GM04504 (cell line): ENCODE measurements around the gene KCNH4.
"Not testable (repeated sequence)": the region's sequence is repeated elsewhere in the genome, so short reads cannot be mapped to it uniquely, and the experiment has no call there.

Source experiments
- DNase-seq: peaks from one replicate; pipeline ENCODE4 v3.0.0-alpha.2; 2012; ENCODE audit warnings: low read depth

Gene KCNH4

DNA sequence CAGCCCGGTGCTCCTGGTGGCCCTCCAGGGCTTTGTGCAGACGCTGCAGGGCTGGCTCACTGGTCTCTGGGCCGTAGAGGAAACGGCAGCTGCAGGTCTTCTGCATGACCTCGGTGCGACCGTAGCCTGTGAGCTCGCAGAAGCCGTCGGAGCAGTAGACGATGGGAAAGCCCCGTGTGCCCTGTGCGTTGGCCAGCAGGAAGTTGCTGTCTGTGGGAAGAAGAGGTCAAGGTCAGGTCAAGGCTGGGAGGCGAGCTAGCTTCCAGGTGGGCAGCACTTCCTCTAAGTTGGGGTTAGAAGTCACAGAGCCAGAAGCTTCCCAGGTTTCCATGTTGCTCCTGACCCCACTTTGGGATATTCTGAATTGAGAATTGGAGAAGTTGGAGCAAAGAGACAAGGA, 2.1 kb downstream of the KCNH4 start:
- no peak for DNase-seq

DNA sequence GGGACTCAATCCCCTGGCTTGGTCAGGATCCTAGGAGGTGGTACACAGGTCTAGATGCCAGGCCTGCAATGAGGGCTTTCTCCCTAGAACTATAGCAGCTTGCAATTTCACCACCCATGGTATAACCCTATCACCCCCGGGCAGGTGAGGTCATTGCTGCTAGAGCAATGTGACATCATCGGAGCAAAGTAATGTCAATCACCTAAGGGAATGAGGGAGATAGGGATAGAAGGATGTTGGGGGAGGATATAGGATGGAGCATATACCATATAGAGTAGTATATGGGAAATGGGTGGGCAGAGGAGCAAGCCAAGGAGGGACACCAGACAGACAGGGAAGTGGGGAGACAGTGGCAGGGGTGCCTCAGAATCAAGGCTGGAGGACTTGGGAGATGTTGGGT, 3.3 kb downstream of the KCNH4 start:
- DNase-seq: no peak

DNA sequence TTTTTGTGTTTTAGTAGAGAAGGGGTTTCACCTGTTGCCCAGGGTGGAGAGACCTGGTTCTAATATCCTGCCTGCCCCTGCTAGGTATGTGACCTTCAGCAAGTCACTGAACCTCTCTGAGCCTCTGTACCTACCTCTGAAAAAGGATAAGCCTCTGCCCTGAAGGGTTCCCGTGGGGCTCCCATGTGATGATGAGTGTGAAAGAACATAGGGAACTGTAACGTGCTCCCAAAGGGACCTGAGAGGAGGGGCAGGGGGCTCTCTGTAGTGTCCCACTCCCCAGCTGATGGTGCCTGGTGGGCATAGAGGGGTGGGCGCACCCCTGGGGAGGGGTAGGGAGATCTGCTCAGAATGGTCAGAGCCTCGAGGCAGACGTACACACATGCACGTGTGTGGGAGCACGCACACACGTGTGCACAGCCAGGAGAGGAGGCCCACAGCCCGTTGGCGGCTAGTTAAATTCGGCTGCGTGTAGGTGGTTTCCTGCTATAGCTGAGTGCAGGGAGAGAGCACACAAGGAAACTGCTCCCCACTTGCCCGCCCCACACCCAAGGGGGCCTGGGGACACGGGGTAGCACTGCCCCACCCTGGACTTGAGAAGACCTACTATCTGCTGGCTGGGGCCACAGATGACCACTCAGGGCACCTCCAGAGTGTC, 6.7 kb downstream of the KCNH4 start:
- DNase-seq: no peak

DNA sequence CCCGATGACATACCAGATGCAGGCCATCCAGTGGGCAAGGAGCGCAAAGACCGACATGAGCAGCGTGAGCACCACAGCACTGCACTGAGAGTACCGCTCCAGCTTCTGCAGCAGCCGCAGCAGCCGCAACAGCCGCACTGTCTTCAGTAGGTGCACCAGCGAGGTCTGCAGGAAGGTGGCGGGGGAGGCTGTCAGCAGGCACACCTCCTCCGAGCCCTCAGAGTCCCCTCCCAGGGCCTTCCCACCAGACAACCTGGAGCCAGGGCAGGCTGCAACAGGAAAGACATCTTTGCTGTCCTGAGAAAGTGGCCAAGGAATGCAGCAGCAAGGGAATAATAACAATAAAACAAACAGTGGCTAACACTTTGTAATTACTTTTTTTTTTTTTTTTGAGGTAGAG, 9.1 kb downstream of the KCNH4 start:
- DNase-seq: no peak

DNA sequence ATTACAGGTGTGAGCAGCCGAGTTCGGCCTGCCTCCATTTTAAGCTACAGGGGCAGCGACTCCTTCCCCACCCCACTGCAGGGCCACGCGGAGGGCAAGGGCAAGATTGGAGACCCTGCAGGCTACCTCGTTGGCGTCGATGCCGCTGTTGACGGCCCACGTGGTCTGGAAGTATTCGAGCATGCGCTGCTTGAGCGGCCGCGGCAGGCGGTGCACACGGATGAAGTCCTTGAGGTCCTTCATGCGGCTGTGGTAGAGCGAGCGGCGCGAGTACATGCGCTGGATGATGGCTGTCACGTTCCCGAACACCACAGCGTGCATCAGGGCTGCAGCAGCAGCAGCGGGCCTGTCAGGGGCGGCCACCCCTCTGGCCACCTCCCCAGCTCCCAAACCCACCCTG, 11.6 kb downstream of the KCNH4 start:
- no peak for DNase-seq

DNA sequence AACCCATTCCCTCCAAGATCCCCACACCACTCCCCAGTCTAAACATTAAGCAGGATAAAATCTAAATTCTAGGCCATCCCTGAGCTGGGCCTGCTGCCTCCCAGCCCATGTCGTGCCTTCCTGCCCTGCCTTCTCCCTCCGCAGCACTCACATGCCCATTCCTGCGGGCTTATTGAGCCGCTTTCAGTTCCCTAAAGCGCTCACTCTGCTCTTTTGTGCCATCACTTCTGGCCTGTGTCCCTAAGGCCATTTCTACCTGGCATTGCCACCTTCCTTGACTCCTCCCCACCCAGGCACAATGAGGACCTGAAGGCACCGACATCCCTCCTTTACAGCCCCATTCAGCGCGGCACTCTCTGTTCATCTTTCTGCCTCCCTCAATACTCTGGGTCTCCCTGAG, 13.1 kb downstream of the KCNH4 start:
- DNase-seq: no peak

DNA sequence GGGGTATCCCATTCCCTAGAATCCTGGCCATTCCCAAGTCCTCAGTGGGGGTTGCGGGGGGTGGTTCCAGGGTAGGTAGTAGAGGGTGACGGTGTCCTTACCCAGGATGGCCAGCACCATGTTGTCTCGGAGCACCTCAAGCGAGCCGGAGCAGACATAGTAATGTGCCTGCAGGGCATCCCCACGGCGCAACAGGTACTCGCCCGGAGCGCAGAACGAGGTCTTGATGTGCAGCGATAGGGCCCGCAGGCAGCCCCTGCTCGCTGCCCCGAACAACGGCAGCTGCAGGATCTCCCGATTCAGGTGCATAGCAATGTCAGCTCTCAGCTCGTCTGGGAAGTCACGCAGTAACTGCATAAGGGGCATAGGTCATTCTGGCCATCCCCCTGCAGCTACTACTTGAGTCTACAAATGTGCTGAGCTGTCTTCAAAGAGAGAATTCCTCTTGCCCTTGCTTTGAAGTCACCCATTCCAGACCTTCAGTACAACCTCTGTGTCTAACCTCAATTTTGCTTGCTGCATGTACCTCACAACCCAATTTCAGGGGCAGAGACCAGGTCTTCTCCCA, 14.7 kb downstream of the KCNH4 start:
- DNase-seq: no peak

DNA sequence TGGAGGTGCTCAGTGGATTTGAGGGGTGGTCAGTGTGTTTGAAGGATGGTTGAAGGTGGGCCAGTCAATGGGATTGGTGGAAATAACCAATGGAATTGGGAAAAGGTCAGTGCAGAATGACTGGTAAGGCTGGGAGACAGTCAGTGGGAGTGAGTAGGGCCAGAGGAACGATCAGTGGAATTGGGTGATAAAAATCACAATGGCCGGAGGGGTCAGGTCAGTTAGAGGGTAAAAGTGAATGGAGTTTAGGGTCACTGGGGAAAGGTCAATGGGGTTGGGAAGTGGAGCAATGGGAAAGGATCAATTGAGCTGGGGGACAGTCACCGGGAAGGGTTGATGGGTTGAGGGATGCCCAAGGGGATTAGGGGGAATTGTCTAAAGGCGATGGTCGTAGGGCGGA, 15.2 kb downstream of the KCNH4 start:
- no peak for DNase-seq

DNA sequence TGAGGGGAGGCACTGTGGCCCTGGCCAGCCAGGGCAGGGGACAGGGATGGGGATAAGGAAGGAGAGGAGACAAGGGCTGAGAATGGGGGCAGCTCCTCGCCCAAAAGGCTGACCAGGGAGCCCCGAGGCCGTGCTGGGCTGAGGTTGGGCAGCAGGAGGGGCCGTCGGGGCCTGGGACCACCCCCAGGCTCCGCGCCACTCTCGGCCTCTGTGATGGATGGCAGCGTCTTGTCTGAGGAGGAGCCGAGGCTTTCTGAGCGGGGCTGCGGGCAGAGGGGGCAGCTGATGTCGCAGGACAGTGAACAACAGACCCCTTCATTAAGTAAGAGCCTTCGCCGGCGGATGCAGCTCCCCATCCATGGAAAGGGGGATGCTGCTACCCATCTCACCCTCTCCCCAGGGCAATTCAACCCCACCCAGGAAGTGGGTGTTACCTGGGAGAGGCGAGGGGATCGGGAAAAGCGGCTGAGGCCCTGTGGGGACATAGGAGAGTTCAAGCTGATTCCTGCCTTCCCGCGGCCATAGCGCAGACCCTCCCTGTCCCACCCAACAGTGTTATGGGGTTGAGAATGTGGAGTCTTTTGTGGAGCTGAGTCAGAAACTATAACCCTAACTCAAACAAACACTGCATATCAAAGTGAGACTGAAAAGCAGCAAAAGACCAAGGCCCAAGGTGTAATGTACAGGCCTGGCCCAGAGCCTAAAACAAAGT, 17.1 kb downstream of the KCNH4 start:
- no peak for DNase-seq

DNA sequence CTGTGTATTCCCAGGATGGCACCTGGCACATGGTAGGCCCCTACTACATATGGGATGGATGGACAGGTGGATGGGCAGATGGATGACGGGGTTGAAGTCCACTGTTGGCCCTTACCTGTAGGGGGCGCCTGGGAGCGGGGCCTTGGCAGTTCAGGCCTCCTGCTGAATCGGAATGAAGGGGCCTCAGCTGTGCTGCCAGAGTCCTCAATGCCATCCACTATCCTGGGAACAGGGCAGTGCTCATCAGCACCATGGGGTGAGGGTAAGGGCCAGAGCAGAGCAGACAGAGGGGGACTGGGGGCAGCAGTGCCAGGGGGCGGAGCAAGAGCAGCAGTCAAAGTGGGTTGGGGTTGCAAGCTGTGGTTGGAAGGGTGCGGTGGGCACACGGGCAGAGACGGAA, 17.8 kb downstream of the KCNH4 start:
- no peak for DNase-seq

DNA sequence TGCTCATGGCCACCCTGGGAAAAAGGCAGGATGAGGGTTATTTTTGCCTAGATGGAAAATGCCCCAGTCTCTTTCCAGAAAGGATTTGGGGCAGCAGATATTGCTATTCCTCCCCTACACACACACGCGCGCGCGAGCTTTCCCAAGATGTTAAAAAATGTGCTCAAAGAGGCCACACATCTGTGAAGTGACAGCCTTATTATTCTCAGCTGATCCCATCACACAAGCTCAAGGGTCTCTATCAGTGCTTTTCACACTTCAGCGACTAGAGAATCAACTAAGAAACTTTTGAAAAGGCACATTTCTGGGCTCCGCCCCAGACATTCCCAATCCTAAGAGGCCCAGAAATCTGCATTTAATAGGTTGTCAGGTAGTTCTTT, 20.4 kb downstream of the KCNH4 start:
- DNase-seq: no peak

DNA sequence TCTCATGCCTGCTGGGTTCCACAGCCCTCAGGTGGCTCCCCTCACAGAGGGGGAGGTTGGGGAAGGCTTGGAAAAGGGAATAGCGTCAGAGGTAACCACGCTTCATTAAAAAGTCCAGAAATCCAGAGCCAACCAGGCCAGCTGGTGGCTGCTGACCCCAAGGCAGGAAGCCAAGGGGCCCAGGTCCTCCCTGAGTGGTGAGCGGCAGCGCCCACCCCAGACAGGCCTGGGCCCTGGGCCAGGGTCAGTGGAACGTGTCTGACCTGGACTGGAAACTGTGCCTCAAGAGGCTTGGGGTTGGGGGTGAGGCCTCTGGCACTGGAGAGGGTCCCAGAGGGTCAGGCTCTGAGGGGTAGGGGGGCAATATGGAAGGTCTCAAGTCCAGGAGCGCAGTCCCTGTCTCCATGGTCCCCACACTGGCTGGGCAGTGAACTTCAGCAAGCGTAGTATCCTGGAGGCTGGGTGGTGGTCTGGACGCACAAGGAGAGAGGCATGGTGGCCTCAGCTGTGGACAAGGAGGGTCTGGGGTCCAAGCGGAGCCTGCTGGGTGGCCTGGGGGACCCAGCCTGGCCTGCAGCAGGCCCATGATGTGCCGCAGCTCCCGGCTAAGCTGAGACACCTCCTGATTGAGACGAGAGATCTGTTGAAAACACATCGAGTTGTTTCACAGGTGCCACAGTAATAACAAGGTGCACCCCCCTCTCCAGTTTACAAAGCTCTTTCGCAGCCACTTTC, 21.0 kb downstream of the KCNH4 start:
- no peak for DNase-seq

DNA sequence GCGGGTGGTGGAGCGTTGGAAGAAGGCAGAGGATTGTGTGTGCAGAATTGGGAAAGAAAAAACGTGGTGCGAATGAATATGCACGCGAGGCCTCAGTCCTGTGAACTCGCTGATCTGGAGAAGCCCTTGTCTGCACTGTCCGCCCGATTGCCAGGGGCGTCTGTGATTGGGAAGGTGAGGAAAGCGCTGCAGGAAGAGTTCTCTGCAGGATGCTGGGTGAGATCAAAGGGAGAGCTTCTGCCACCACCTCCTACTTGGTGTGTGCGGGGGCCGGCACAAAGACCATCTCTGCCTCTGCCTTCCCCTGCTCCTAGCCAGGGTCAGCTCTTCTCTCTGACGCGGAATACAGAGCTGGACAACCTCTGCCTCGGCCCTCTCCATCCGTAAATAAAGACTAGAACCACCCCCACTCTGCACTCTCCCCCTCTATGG, 25.3 kb downstream of the KCNH4 start:
- DNase-seq: no peak

DNA sequence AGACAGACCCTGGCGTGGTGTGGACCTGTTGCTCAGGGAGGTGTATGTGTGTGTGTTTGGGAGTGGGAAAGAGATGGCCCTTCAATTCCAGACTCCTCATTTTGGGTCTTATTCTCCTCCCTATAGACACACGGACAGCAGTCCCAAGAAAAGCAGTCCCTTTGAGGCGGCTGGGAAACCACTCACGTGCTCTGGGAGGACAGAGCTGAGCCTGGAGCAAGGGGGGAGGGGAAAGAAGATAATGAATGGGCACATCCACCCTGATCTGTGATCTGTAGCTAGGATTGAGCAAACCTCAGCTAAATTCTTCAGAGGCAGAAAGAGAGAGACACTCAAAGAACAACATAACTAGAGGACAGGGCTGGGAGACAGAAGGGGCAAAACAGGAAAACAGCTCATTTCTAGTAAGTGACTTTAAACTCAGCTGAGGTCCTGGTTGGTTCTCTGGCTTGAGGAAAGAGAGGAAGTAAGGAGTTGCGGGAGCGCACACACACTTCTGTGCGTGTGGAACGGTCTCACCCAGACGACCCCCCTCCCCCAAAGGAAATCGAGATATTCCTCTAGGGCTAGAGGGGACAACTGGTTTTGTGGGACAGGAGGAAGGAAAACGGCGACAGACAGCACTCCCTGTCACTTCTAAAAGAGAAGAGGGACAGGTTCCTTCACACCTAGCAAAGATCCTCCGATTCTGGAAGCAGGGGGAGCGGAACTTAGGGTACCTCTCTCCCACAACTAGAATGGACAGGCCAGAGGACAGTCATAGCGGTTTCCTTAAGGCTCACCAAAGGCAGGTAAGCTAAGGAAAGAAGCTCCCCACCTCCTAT, 26.8 kb downstream of the KCNH4 start:
- no peak for DNase-seq

DNA sequence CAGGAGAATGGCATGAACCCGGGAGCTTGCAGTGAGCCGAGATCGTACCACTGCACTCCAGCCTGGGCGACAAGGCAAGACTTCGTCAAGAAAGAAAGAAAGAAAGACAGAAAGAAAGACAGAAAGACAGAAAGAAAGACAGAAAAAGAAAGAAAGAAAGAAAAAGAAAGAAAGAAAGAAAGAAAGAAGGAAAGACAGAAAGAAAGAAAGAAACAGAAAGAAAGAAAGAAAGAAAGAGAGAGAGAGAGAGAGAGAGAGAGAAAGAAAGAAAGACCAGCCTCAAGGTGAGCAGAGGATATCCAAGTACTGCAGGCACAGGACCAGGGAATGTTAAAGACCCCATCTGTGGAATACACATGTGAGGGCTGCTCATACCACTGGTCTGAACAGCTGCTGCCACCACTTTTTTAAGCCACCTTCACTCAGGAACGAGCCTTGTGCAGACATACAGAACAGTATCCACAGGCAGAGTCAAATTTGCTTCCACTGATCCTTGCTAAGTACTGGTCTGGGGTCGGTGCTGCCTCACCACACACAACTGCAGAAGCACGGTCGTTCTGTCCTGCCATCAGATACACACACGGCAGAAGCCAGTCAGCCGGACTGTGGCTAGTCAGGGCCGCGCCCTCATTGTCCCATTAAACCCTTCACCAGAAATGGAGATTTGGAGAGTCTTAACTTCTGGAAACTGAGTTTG, 33.9 kb downstream of the KCNH4 start:
- DNase-seq: no peak

DNA sequence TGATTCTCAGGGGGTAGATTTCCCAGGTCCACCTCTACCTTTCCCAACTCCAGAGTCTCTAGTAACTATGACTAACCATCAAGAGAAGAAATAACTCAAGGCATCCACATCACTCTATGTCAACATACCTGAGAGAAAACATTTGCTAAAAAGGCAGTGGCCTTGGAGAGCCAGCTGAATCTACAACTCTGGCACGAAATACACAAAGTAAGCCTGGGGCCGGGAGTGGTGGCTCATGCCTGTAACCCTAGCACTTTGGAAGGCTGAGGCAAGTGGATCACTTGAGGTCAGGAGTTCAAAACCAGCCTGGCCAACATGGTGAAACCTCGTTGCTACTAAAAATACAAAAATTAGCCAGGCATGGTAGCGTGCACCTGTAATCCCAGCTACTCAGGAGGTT, 37.8 kb downstream of the KCNH4 start:
- not testable (repeated sequence) for DNase-seq

DNA sequence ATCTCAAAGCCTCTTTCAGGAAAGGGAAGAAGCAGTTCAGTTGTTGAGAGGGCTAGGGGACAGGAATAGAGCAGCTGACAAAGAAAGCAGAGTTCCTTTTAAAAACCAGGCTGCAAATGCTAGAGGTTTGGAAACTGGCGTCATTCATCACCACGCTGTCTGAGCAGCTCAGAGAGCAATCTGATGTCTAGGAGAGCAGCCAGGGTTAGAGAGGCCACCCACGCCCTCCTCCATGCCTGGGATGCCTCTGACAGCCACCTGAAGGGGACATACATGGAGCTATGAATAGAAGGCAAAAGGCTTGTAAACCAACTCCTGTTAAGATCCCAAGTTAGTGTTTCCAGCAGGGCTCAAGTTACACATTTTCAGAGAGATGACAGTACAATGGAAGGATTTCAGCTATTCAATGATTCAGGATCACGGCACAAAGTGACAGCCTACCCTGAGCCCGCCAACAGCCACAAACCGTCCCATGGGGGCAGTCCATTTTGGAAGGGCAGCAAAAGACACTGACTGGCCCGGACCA, 38.5 kb downstream of the KCNH4 start:
- peak; percentile 38 for DNase-seq

DNA sequence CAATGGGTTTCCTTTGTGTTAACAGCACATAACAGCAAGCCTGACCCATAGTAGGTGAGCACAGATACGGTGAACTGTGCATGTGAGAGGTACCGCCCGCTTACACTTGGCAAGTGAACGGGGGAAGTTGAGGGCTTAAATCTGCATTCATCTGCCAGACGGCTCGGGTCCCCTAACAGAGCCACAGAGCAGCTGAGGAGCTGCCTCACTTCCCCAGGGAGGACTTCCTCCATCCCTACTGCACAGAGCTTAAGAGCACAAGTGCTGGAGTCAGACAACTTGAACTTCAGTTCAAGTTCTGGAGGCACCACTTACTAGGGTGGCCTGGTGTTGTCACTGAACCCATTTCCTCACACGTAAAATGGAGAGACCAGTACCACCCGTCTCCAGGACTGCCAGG, 39.6 kb downstream of the KCNH4 start:
- no peak for DNase-seq

DNA sequence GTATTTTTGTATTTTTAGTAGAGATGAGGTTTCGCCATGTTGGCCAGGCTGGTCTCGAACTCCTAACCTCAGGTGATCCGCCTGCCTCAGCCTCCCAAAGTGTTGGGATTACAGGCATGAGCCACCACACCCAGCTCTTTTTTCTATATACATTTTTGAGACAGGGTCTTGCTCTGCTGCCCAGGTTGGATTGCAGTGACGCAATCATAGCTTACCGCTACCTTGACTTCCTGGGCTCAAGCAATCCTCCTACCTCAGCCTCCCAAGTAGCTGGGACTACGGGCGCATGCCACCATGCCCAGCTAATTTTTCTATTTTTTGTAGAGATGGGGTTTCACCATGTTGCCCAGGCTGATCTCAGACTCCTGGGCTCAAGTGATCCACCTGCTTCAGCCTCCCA, 40.3 kb downstream of the KCNH4 start:
- not testable (repeated sequence) for DNase-seq

DNA sequence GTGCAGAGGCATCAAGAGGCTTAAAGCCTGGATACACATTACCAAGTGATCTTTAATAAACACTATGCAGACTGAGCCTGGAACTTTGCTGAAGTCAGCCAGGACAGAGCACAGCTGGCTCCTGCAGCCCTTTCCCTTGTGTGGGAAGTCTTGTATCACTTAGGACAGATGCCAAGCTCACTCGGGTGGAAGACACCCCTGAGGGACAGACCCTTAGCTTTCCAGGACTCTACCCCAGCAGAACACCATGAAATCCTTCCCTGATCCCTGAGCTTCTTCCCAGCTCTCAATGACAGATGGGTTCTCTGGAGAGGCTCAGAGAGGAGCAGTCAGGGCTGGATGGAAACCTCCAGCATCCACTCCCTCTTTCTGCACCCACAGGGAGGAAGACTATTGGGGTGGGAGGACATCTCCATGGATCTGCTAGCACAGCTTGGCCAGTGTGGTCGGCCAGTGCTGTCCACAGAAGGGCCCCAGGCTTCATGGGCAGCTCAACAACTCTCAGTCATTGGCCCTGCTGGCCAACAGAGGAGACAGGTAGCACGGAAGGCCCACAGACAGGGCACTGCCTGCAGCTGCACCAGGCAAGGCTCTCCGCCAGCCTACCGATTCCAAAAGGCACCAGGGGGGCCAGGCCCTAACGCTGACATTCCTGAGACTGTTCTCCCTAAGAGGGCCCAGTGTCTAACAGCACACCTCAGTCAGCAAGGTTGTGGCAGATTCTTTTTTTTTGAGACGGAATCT, 42.0 kb downstream of the KCNH4 start:
- no peak for DNase-seq

DNA sequence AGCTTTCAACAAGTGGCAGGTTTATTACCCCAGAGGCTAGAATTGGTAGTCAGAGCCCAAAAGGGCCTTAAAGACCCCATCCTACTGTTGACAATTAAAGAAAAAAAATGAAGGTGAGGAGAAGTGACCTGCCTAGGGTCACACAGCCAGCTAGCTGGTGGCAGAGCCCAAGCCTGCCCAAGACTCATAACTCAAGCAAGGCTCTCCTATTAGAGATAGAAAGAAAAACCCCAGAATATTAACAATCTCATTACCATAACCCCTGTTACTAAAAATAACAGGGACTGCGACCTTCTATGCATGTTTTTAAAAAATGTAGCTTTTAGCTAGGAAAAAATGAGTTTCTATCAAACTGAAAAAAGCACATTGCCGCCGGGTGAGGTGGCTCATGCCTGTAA, 44.3 kb downstream of the KCNH4 start:
- DNase-seq: no peak
